H9 (cell line): ENCODE measurements around the gene NKX2-2. TPM values are rescaled to one million over a fixed set of nuclear protein-coding genes. Genes with fewer than 3 reads are reported as not detected.

Source experiments
- DNase-seq: peaks from one replicate; pipeline ENCODE4 v3.0.0-alpha.2; 2017
- H2AFZ ChIP-seq: one replicate; pipeline ENCODE4 v1.6.1; 2013; ENCODE audit warnings: mild to moderate bottlenecking, low read length, control low read depth, moderate library complexity
- H2AK5ac ChIP-seq: 2 replicates; pipeline ENCODE4 v1.6.1; 2013; ENCODE audit warnings: low read length, control low read depth, mixed read lengths; ENCODE audit not compliant: insufficient read length
- H2BK120ac ChIP-seq: one replicate; pipeline ENCODE4 v1.6.1; 2013; ENCODE audit warnings: low read depth, mild to moderate bottlenecking, low read length, control low read depth, inconsistent platforms; ENCODE audit not compliant: poor library complexity, severe bottlenecking
- H2BK12ac ChIP-seq: 2 replicates; pipeline ENCODE4 v1.6.1; 2013; ENCODE audit warnings: low read length, control low read depth, mixed read lengths, low read depth; ENCODE audit not compliant: insufficient read length
- H2BK15ac ChIP-seq: 2 replicates; pipeline ENCODE4 v1.6.1; 2013; ENCODE audit warnings: low read depth, low read length, control low read depth
- H2BK20ac ChIP-seq: one replicate; pipeline ENCODE4 v1.6.1; 2013; ENCODE audit warnings: low read depth, mild to moderate bottlenecking, low read length, control low read depth, inconsistent platforms; ENCODE audit not compliant: poor library complexity, severe bottlenecking
- H2BK5ac ChIP-seq: 2 replicates; pipeline ENCODE4 v1.6.1; 2013; ENCODE audit warnings: low read length, control low read depth, mixed read lengths; ENCODE audit not compliant: insufficient read length
- H3K14ac ChIP-seq: 2 replicates; pipeline ENCODE4 v1.6.1; 2013; ENCODE audit warnings: low read length, control low read depth; ENCODE audit not compliant: insufficient read depth
- H3K18ac ChIP-seq: 2 replicates; pipeline ENCODE4 v1.6.1; 2013; ENCODE audit warnings: low read depth, mild to moderate bottlenecking, mixed read lengths, low read length, control low read depth; ENCODE audit not compliant: insufficient read length
- H3K23ac ChIP-seq: 2 replicates; pipeline ENCODE4 v1.6.1; 2013; ENCODE audit warnings: low read length, control low read depth, mixed read lengths, low read depth; ENCODE audit not compliant: insufficient read length
- H3K23me2 ChIP-seq: 2 replicates; pipeline ENCODE4 v1.6.1; 2013; ENCODE audit warnings: low read depth, mild to moderate bottlenecking, mixed read lengths, low read length, control low read depth; ENCODE audit not compliant: insufficient read length, poor library complexity, severe bottlenecking
- H3K27ac ChIP-seq: 2 replicates; pipeline ENCODE4 v1.5.1; 2013; ENCODE audit warnings: low read length, control low read depth, mixed read lengths, low read depth; ENCODE audit not compliant: insufficient read length
- H3K27me3 ChIP-seq: 2 replicates; pipeline ENCODE4 v1.6.1; 2013; ENCODE audit warnings: low read length, control low read depth, inconsistent platforms; ENCODE audit not compliant: insufficient read depth
- H3K4ac ChIP-seq: 2 replicates; pipeline ENCODE4 v1.6.1; 2013; ENCODE audit warnings: low read depth, mild to moderate bottlenecking, control low read depth, inconsistent platforms, low read length, moderate library complexity
- H3K4me1 ChIP-seq: 2 replicates; pipeline ENCODE4 v1.6.1; 2013; ENCODE audit warnings: low read length, control low read depth, inconsistent platforms; ENCODE audit not compliant: insufficient read depth
- H3K4me2 ChIP-seq: 2 replicates; pipeline ENCODE4 v1.6.1; 2013; ENCODE audit warnings: low read length, control low read depth, mixed read lengths; ENCODE audit not compliant: insufficient read length, insufficient read depth
- H3K56ac ChIP-seq: 2 replicates; pipeline ENCODE4 v1.6.1; 2013; ENCODE audit warnings: low read depth, mild to moderate bottlenecking, mixed read lengths, low read length, control low read depth; ENCODE audit not compliant: insufficient read length
- H3K79me1 ChIP-seq: 2 replicates; pipeline ENCODE4 v1.6.1; 2013; ENCODE audit warnings: low read depth, mild to moderate bottlenecking, moderate library complexity, low read length, control low read depth, inconsistent platforms; ENCODE audit not compliant: insufficient read depth, poor library complexity, severe bottlenecking
- H3K79me2 ChIP-seq: 2 replicates; pipeline ENCODE4 v1.6.1; 2013; ENCODE audit warnings: low read length, control low read depth, inconsistent platforms; ENCODE audit not compliant: insufficient read depth
- H3K9ac ChIP-seq: 2 replicates; pipeline ENCODE4 v1.6.1; 2013; ENCODE audit warnings: low read length, control low read depth, mixed read lengths; ENCODE audit not compliant: insufficient read length; ENCODE audit errors: extremely low read depth
- H3K9me3 ChIP-seq: one replicate; pipeline ENCODE4 v1.6.1; 2013; ENCODE audit warnings: low read depth, low read length, inconsistent platforms; ENCODE audit not compliant: control insufficient read depth
- H3T11ph ChIP-seq: one replicate; pipeline ENCODE4 v1.6.1; 2013; ENCODE audit warnings: mild to moderate bottlenecking, low read length, control low read depth, inconsistent platforms
- H4K20me1 ChIP-seq: one replicate; pipeline ENCODE4 v1.6.1; 2013; ENCODE audit not compliant: control insufficient read depth, insufficient read length, insufficient read depth
- H4K5ac ChIP-seq: 2 replicates; pipeline ENCODE4 v1.6.1; 2013; ENCODE audit warnings: low read depth, mild to moderate bottlenecking, mixed read lengths, low read length, control low read depth; ENCODE audit not compliant: insufficient read length
- H4K8ac ChIP-seq: replicated peaks from 2 replicates; pipeline ENCODE4 v1.6.1; 2013; ENCODE audit warnings: low read length, control low read depth, mixed read lengths, low read depth; ENCODE audit not compliant: insufficient read length
- H4K91ac ChIP-seq: 2 replicates; pipeline ENCODE4 v1.6.1; 2013; ENCODE audit warnings: low read depth, mild to moderate bottlenecking, moderate library complexity, mixed read lengths, low read length, control low read depth; ENCODE audit not compliant: insufficient read length
- H3K27ac Mint-ChIP-seq, 3 experiments: 2 replicates in 2 of 3; 3 replicates in 1 of 3; pipeline ENCODE4 v1.8.0; 2020 to 2021; ENCODE audit warnings: mixed read lengths in 3 of 3, mild to moderate bottlenecking in 1 of 3, moderate library complexity in 1 of 3
- H3K27me3 Mint-ChIP-seq: 2 replicates; pipeline ENCODE4 v1.8.0; 2021; ENCODE audit warnings: low read depth, mild to moderate bottlenecking, moderate library complexity, mixed read lengths
- H3K36me3 Mint-ChIP-seq, 3 experiments: 2 replicates in 2 of 3; 3 replicates in 1 of 3; pipeline ENCODE4 v1.8.0; 2020 to 2021; ENCODE audit warnings: low read depth in 3 of 3, mixed read lengths in 3 of 3; ENCODE audit not compliant: insufficient read depth in 1 of 3
- H3K4me1 Mint-ChIP-seq, 2 experiments: 2 replicates each; pipeline ENCODE4 v1.8.0; 2020; ENCODE audit warnings: mixed read lengths in 2 of 2
- H3K4me3 Mint-ChIP-seq, 2 experiments: 2 replicates in 1 of 2; 3 replicates in 1 of 2; pipeline ENCODE4 v1.8.0; 2020 to 2021; ENCODE audit warnings: mild to moderate bottlenecking in 2 of 2, mixed read lengths in 2 of 2, moderate library complexity in 1 of 2
- H3K9me3 Mint-ChIP-seq, 2 experiments: 2 replicates in 1 of 2; 3 replicates in 1 of 2; pipeline ENCODE4 v1.8.0; 2020; ENCODE audit warnings: mild to moderate bottlenecking in 2 of 2, mixed read lengths in 2 of 2, moderate library complexity in 1 of 2
- CTCF ChIP-seq: fragments of 200-600 bp; sonication (generic); conservative IDR thresholded peaks from 3 replicates; pipeline ENCODE4 v1.8.0; 2021; ENCODE audit warnings: antibody characterized with exemption, mild to moderate bottlenecking
- WGBS: extraction: QIAGEN DNeasy Blood & Tissue Kit; methylation state at CpG from one replicate; pipeline ENCODE4 v1.1.7; 2013; ENCODE audit warnings: missing lambda C conversion rate, low lambda C conversion rate, mixed read lengths; ENCODE audit not compliant: insufficient read length; ENCODE audit errors: extremely low coverage; 5-methylcytosine and 5-hydroxymethylcytosine counted together
- total RNA-seq: library from RNA; stranded (reverse); gene quantifications from 2 replicates; pipeline ENCODE4 v1.2.1, GENCODE V29; 2021

NKX2-2 gene
- total RNA-seq, 1 experiment from 2014 or later, result not detected

- H3K27ac Mint-ChIP-seq, result no peak overlapping the region
- WGBS, result no CpG with 5 or more reads among the region's 2 CpGs
- DNase-seq, result no peak
These were observed 21.0 kb upstream of the NKX2-2 start for GRCh38 chr20:21534886-21535285.

More at GRCh38 chr20:21534886-21535285, 21.0 kb upstream of the NKX2-2 start:
- Histone ChIP-seq H2BK20ac (no peak overlapping the region), H2BK120ac (no peak overlapping the region), H3K79me1 (no peaks in the 10 kb centered on the region), H4K20me1 (no peaks in the 10 kb centered on the region), H3K79me2 (no peaks in the 10 kb centered on the region), H3K27ac (no peak overlapping the region), H3K14ac (no peak overlapping the region), H2BK15ac (no peak overlapping the region), H3K23ac (no peak overlapping the region), H3K4ac (no peak overlapping the region), H2BK5ac (no peak overlapping the region), H2AFZ (no peak overlapping the region), H3K9ac (no peak overlapping the region), H2AK5ac (no peak overlapping the region), H3T11ph (no peak overlapping the region), H4K91ac (no peak overlapping the region), H3K56ac (no peak overlapping the region), H3K27me3 (no peaks in the 10 kb centered on the region), H3K23me2 (no peaks in the 10 kb centered on the region), H3K18ac (no peak overlapping the region), H3K4me1 (no peaks in the 10 kb centered on the region), H4K8ac (no peak overlapping the region), H4K5ac (no peak overlapping the region), H3K4me2 (no peak overlapping the region), H2BK12ac (no peak overlapping the region), H3K9me3 (no peaks in the 10 kb centered on the region)
- Mint-ChIP-seq H3K4me1 (peaks cover 2 to 6% of the 10 kb centered on the region in 2 experiments), H3K9me3 (peaks cover 0 to 2% of the 10 kb centered on the region in 2 experiments; a peak in 2 of 5 replicates), H3K27me3 (peaks cover 25% of the 10 kb centered on the region), H3K36me3 (no peaks in the 10 kb centered on the region), H3K4me3 (no peak overlapping the region)
- no peak for TF ChIP-seq CTCF
